A549 (cell line): ENCODE measurements around the gene ABCD2. TPM values are rescaled to one million over a fixed set of nuclear protein-coding genes. Genes with fewer than 3 reads are reported as not detected.
"Not testable (repeated sequence)": the region's sequence is repeated elsewhere in the genome, so short reads cannot be mapped to it uniquely, and the experiment has no call there.

Experiments
- ATAC-seq, 2 experiments: fragments of 200-7000 bp in 1 of 2; fragments of >200 bp in 1 of 2; cut with Nextera tagmentation in 1 of 2; cut with Tn5 transposase in 1 of 2; 3 replicates each; pipeline versions ENCODE4 v1.8.0 to v1.9.1; 2018 to 2020; ENCODE audit warnings: mild to moderate bottlenecking in 1 of 2, moderate library complexity in 1 of 2
- CTCF ChIA-PET: fragments of 300-600 bp; sonication (Branson Sonifier 250); formaldehyde crosslinking; extraction: SDS; loops from one replicate; lab custom pipeline; 2021; ENCODE audit warnings: antibody characterized with exemption, inconsistent platforms; lab: Yijun Ruan, JAX
- POLR2A ChIA-PET: fragments of 350-600 bp; formaldehyde crosslinking; extraction: SDS; loops from one replicate; lab custom pipeline; 2021; ENCODE audit warnings: antibody characterized with exemption, inconsistent platforms; lab: Yijun Ruan, JAX
- DNase-seq, 2 experiments: peaks; one replicate each; pipeline versions ENCODE4 v3.0.0 to v3.0.0-alpha.2; 2011 to 2016; ENCODE audit warnings: low read depth in 1 of 2, low spot score in 1 of 2
- FAIRE-seq: peaks from 2 replicates; lab custom pipeline; 2011; peaks lifted over from hg19 to GRCh38; lab: Jason Lieb, UNC
- H3K27ac ChIP-seq, 2 experiments: fragments of >200 bp; sonication (Bioruptor Twin); formaldehyde crosslinking; 3 replicates each; pipeline ENCODE4 v1.5.1; 2016 to 2017
- H3K4me1 ChIP-seq: fragments of >200 bp; sonication (Bioruptor Twin); formaldehyde crosslinking; 3 replicates; pipeline ENCODE4 v1.6.1; 2016
- H3K4me2 ChIP-seq: fragments of >200 bp; sonication (Bioruptor Twin); formaldehyde crosslinking; 3 replicates; pipeline ENCODE4 v1.6.1; 2016
- H3K4me3 ChIP-seq: fragments of >200 bp; sonication (Bioruptor Twin); formaldehyde crosslinking; 3 replicates; pipeline ENCODE4 v1.5.1; 2016
- H3K9me3 ChIP-seq: fragments of >200 bp; sonication (Bioruptor Twin); formaldehyde crosslinking; 3 replicates; pipeline ENCODE4 v1.6.1; 2016
- BHLHE40 ChIP-seq: IDR thresholded peaks from 2 replicates; pipeline ENCODE4 v1.6.1; 2012; ENCODE audit warnings: low read depth, low read length, inconsistent platforms
- EHF ChIP-seq: fragments of 250-450 bp; sonication (Bioruptor Pico); IDR thresholded peaks from 2 replicates; pipeline ENCODE4 v1.5.0; 2020; ENCODE audit warnings: mild to moderate bottlenecking
- EP300 ChIP-seq, 2 experiments: fragments of >200 bp; sonication (Bioruptor Twin); formaldehyde crosslinking; IDR thresholded peaks; 2 replicates in 1 of 2; 3 replicates in 1 of 2; pipeline ENCODE4 v1.6.1; 2016 to 2017
- HEYL ChIP-seq: fragments of 250-450 bp; sonication (Bioruptor Pico); IDR thresholded peaks from 2 replicates; pipeline ENCODE4 v1.8.0; 2021; ENCODE audit warnings: mild to moderate bottlenecking, moderate library complexity
- HOXA7 ChIP-seq: fragments of 250-450 bp; sonication (Bioruptor Pico); IDR thresholded peaks from 2 replicates; pipeline ENCODE4 v1.5.0; 2020; ENCODE audit warnings: mild to moderate bottlenecking, moderate library complexity
- JUNB ChIP-seq: fragments of >200 bp; sonication (Bioruptor Twin); formaldehyde crosslinking; IDR thresholded peaks from 2 replicates; pipeline ENCODE4 v1.6.1; 2016
- KDM5A ChIP-seq: fragments of 200-600 bp; sonication (generic); IDR thresholded peaks from 2 replicates; pipeline ENCODE4 v1.6.1; 2016; ENCODE audit warnings: antibody characterized with exemption, mild to moderate bottlenecking
- MAFK ChIP-seq: fragments of 450-650 bp; IDR thresholded peaks from 2 replicates; pipeline ENCODE4 v1.6.1; 2014; ENCODE audit not compliant: partially characterized antibody
- MAX ChIP-seq: IDR thresholded peaks from 2 replicates; pipeline ENCODE4 v1.6.1; 2012
- NR3C1 ChIP-seq: fragments of >200 bp; sonication (Bioruptor Twin); formaldehyde crosslinking; IDR thresholded peaks from 3 replicates; pipeline ENCODE4 v1.6.1; 2017
- POLR2A ChIP-seq: IDR thresholded peaks from 2 replicates; pipeline ENCODE4 v1.6.1; 2012; ENCODE audit warnings: mild to moderate bottlenecking, low read length
- RARB ChIP-seq: fragments of 250-450 bp; sonication (Bioruptor Pico); IDR thresholded peaks from 2 replicates; pipeline ENCODE4 v1.8.0; 2021; ENCODE audit warnings: mild to moderate bottlenecking, moderate library complexity
- RCOR1 ChIP-seq: fragments of 150-350 bp; IDR thresholded peaks from 2 replicates; pipeline ENCODE4 v1.6.1; 2014; ENCODE audit warnings: antibody characterized with exemption, low read length, low read depth
- REST ChIP-seq: fragments of 200-600 bp; sonication (generic); IDR thresholded peaks from 2 replicates; pipeline ENCODE4 v1.6.1; 2016; ENCODE audit warnings: antibody characterized with exemption, mild to moderate bottlenecking, moderate library complexity
- RFX5 ChIP-seq: fragments of 450-650 bp; IDR thresholded peaks from 2 replicates; pipeline ENCODE4 v1.7.1; 2014; ENCODE audit warnings: antibody characterized with exemption, mild to moderate bottlenecking, moderate library complexity
- RNF2 ChIP-seq: fragments of 200-600 bp; sonication (generic); IDR thresholded peaks from 2 replicates; pipeline ENCODE4 v1.6.1; 2016; ENCODE audit warnings: low read depth, mild to moderate bottlenecking, antibody characterized with exemption, moderate library complexity, borderline replicate concordance
- SMC3 ChIP-seq: fragments of >200 bp; sonication (Bioruptor Twin); formaldehyde crosslinking; IDR thresholded peaks from 3 replicates; pipeline ENCODE4 v1.6.1; 2018; ENCODE audit warnings: inconsistent platforms
- SREBF2 ChIP-seq: fragments of 450-650 bp; IDR thresholded peaks from 2 replicates; pipeline ENCODE4 v1.6.1; 2014; ENCODE audit warnings: mild to moderate bottlenecking, moderate library complexity
- TFCP2L1 ChIP-seq: fragments of 250-450 bp; sonication (Bioruptor Pico); IDR thresholded peaks from 2 replicates; pipeline ENCODE4 v1.5.0; 2021; ENCODE audit warnings: mild to moderate bottlenecking
- ZFP36 ChIP-seq: fragments of 450-650 bp; IDR thresholded peaks from 2 replicates; pipeline ENCODE4 v1.6.1; 2014; ENCODE audit warnings: borderline replicate concordance; ENCODE audit not compliant: partially characterized antibody
- ZSCAN20 ChIP-seq: fragments of 250-450 bp; sonication (Bioruptor Pico); IDR thresholded peaks from 2 replicates; pipeline ENCODE4 v1.8.0; 2022; ENCODE audit warnings: mild to moderate bottlenecking, moderate library complexity
- WGBS: methylation state at CpG from one replicate; pipeline ENCODE4 v1.1.6; 2017; ENCODE audit errors: missing lambda C conversion rate; 5-methylcytosine and 5-hydroxymethylcytosine counted together
- polyA plus RNA-seq, 4 experiments: library from polyadenylated mRNA; depleted of rRNA in 3 of 4; stranded (reverse); fragments of >200 nt; fragmentation: RNase III in 1 of 4; extraction: RNeasy Plus Mini Kit Qiagen cat#74134 plus additional on column Dnase treatment in 1 of 4; gene quantifications; 2 replicates in 3 of 4; 3 replicates in 1 of 4; pipeline ENCODE4 v1.2.3, GENCODE V29; 2011 to 2017

The ABCD2 gene
- polyA plus RNA-seq, 2 of the 4 experiments (the other 2 are of a cell fraction): 0.01 TPM; not detected in 1

- DNase-seq, FAIRE-seq, CTCF ChIA-PET, H3K27ac ChIP-seq, POLR2A ChIA-PET, H3K4me1 ChIP-seq, ATAC-seq, H3K9me3 ChIP-seq, H3K4me2 ChIP-seq, H3K4me3 ChIP-seq: not testable (repeated sequence)
Observed at GRCh38 chr12:39522167-39522566, 97.4 kb downstream of the ABCD2 start.

DNA sequence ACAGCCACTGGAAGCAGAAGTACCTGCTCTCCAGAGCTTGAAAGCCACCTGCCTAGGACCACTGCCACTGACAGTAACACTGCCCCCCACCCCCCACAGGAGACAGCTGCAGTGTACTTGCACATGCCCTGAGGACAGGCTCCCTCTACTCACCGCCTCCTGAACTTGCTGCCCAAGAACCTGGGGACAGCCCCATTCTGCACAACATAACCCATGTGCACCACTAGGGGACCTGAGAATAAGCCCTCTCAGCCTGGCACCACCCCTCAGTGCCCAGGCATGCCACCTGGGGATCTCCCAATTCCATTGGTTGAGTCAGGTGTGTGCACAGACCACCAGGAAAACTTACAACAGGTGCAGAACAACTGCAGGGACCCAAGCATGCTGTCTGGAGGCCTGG, 109.6 kb downstream of the ABCD2 start:
- no peak overlapping the region for H3K4me2 ChIP-seq
- ATAC-seq (peak in 1 of 2 experiments; percentile 48; a peak in 3 of 6 replicates), FAIRE-seq (no peak), DNase-seq (no peak)
- ChIA-PET CTCF (no interaction called here), POLR2A (no interaction called here)
- H3K9me3 ChIP-seq: no peaks in the 10 kb centered on the region; the same call in 2 of the 3 replicates
- TF ChIP-seq JUNB (no peak), HEYL (CRISPR knock-in tag) (no peak), RFX5 (no peak), MAFK (no peak), HOXA7 (CRISPR knock-in tag) (no peak), EHF (CRISPR knock-in tag) (no peak), MAX (no peak)
- WGBS: 100% methylated on average over 1 of the region's 1 CpG
- no peaks in the 10 kb centered on the region for H3K4me1 ChIP-seq
- H3K27ac ChIP-seq: no peak overlapping the region
- no peak overlapping the region for H3K4me3 ChIP-seq

GRCh38 chr12:39505554-39505953, 114.0 kb downstream of the ABCD2 start:
- ATAC-seq (no peak), DNase-seq (no peak), FAIRE-seq (no peak)
- ChIA-PET POLR2A (interaction anchor here (0.7 kb wide), 1 partner anchor 71 kb away, joined by 6 read pairs; no protein-coding TSS in a partner anchor), CTCF (interaction anchor here (1.3 kb wide), 1 partner anchor 187 kb away, joined by 4 read pairs; no protein-coding TSS in a partner anchor)
- Histone ChIP-seq H3K4me3 (no peak overlapping the region), H3K4me1 (peaks cover 5% of the 10 kb centered on the region; the same call in 1 of the 3 replicates), H3K27ac (no peak overlapping the region), H3K4me2 (no peak overlapping the region), H3K9me3 (no peaks in the 10 kb centered on the region)
- TF ChIP-seq MAFK (peak; percentile 68), RARB (no peak)

DNA sequence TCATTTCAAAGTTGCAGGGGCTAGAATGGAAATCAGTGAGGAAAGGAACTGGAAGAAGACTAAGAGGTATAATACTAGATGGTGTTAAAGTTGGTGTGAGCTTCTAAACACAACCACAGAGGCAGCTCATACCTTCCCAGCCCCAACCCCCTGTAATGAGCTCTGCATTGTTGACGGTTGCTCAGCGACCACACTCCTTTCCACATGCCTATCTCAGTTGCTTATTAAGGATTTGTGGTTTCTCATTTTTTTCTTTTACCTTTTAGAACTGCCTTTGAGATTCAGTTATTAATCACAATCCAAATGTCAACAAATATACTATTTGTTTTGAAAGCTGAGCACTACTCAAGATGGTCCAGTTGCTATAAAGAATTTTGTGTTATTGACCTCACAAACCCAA, 114.6 kb downstream of the ABCD2 start:
- H3K4me1 ChIP-seq: peaks cover 5% of the 10 kb centered on the region; the same call in 1 of the 3 replicates
- 52% methylated on average over 2 of the region's 2 CpGs for WGBS
- no peak for TF ChIP-seq SREBF2
- no peak for TF ChIP-seq RNF2
- TF ChIP-seq JUNB: no peak
- TF ChIP-seq TFCP2L1 (CRISPR knock-in tag): no peak
- TF ChIP-seq EP300 (IDR thresholded peaks at IDR 0.05): no peak
- no peak for TF ChIP-seq NR3C1
- TF ChIP-seq ZFP36: no peak
- no peak for TF ChIP-seq SMC3
- TF ChIP-seq RCOR1: no peak
- TF ChIP-seq BHLHE40: no peak
- TF ChIP-seq ZSCAN20 (CRISPR knock-in tag): no peak
- TF ChIP-seq KDM5A: no peak
- no peak for TF ChIP-seq REST
- TF ChIP-seq POLR2A: no peak
- FAIRE-seq: no peak
- no peak overlapping the region for H3K4me3 ChIP-seq
- H3K27ac ChIP-seq: no peak overlapping the region
- ATAC-seq: peak in 1 of 2 experiments; percentile 50; a peak in 2 of 6 replicates
- POLR2A ChIA-PET: no interaction called here
- DNase-seq: no peak
- CTCF ChIA-PET: interaction anchor here (1.3 to 2.4 kb wide), 2 partner anchors 90 to 187 kb away, joined by 4 to 5 read pairs; no protein-coding TSS in a partner anchor
- no peaks in the 10 kb centered on the region for H3K9me3 ChIP-seq
- H3K4me2 ChIP-seq: no peak overlapping the region
